ENCODE results near the gene RBCK1.

The RBCK1 gene

GRCh38 chr20:462199-462991 is 54.3 kb downstream of the RBCK1 start, which contains the start of gene TBC1D20:
TBC1D20 (minus strand) TSS chr20:462533; CDS start chr20:462405, 128 bp downstream.
- H3K4me3 ChIP-seq (ENCODE audit: low read depth, low read length), result peak within 1 kb of the TSS; percentile 88
- TF ChIP-seq CTCF (IDR thresholded peaks at IDR 0.05; ENCODE audit: low read depth, low read length), result no peak

- no peak for TF ChIP-seq CTCF (IDR thresholded peaks at IDR 0.05; ENCODE audit: low read depth, low read length)
- no peak overlapping the region for H3K4me3 ChIP-seq (ENCODE audit: low read depth, low read length)
Observed at GRCh38 chr20:467755-468154, 59.7 kb downstream of the RBCK1 start.

- no peak overlapping the region for H3K4me3 ChIP-seq (ENCODE audit: low read depth, low read length)
- no peak for TF ChIP-seq CTCF (IDR thresholded peaks at IDR 0.05; ENCODE audit: low read depth, low read length)
Observed at GRCh38 chr20:469746-470490, 61.8 kb downstream of the RBCK1 start.

- no peak overlapping the region for H3K4me3 ChIP-seq (ENCODE audit: low read depth, low read length)
- TF ChIP-seq CTCF (IDR thresholded peaks at IDR 0.05; ENCODE audit: low read depth, low read length), result no peak
Observed at GRCh38 chr20:472137-472846, 64.2 kb downstream of the RBCK1 start.

GRCh38 chr20:472889-473292 is 64.8 kb downstream of the RBCK1 start:
- H3K4me3 ChIP-seq (ENCODE audit: low read depth, low read length), result no peak overlapping the region
- TF ChIP-seq CTCF (IDR thresholded peaks at IDR 0.05; ENCODE audit: low read depth, low read length), result no peak

GRCh38 chr20:474581-474980 is 66.5 kb downstream of the RBCK1 start:
- no peak overlapping the region for H3K4me3 ChIP-seq (ENCODE audit: low read depth, low read length)
- TF ChIP-seq CTCF (IDR thresholded peaks at IDR 0.05; ENCODE audit: low read depth, low read length), result no peak

Measured in WI38 (cell line).